Neuronal stem cell (in vitro differentiated cells): Measurements from ENCODE around the gene BMPER.
A peak's percentile ranks its signal among the peaks of the same experiment; 100 is the strongest.

ENCODE experiments used
- DNase-seq: peaks from one replicate; pipeline ENCODE4 v3.0.0-alpha.2; 2013; ENCODE audit warnings: low spot score
- H2AFZ ChIP-seq: one replicate; pipeline ENCODE4 v1.6.1; 2013; ENCODE audit warnings: mild to moderate bottlenecking, low read length, inconsistent platforms
- H2AK5ac ChIP-seq: 2 replicates; pipeline ENCODE4 v1.6.1; 2013; ENCODE audit warnings: low read depth, mild to moderate bottlenecking, inconsistent platforms, low read length, moderate library complexity, mixed read lengths
- H2BK120ac ChIP-seq: 2 replicates; pipeline ENCODE4 v1.6.1; 2013; ENCODE audit warnings: low read depth, mild to moderate bottlenecking, inconsistent platforms, low read length, moderate library complexity, mixed read lengths
- H2BK12ac ChIP-seq: one replicate; pipeline ENCODE4 v1.6.1; 2013; ENCODE audit warnings: low read length, inconsistent platforms
- H2BK15ac ChIP-seq: 2 replicates; pipeline ENCODE4 v1.6.1; 2013; ENCODE audit warnings: mild to moderate bottlenecking, low read length, inconsistent platforms, mixed read lengths
- H2BK5ac ChIP-seq: one replicate; pipeline ENCODE4 v1.6.1; 2013; ENCODE audit warnings: inconsistent platforms, mild to moderate bottlenecking, low read length, moderate library complexity
- H3K14ac ChIP-seq: one replicate; pipeline ENCODE4 v1.6.1; 2013; ENCODE audit warnings: low read length, inconsistent platforms
- H3K18ac ChIP-seq: 2 replicates; pipeline ENCODE4 v1.6.1; 2013; ENCODE audit warnings: low read length, inconsistent platforms
- H3K23ac ChIP-seq: 2 replicates; pipeline ENCODE4 v1.6.1; 2013; ENCODE audit warnings: low read depth, mild to moderate bottlenecking, mixed read lengths, low read length, inconsistent platforms; ENCODE audit not compliant: poor library complexity
- H3K27ac ChIP-seq: replicated peaks from 3 replicates; pipeline ENCODE4 v1.5.1; 2013; ENCODE audit warnings: low read length, inconsistent platforms
- H3K27me3 ChIP-seq, 3 experiments: 2 replicates each; pipeline ENCODE4 v1.6.1; 2013; ENCODE audit warnings: low read length in 3 of 3, mild to moderate bottlenecking in 2 of 3, inconsistent platforms in 1 of 3, low read depth in 1 of 3, mixed read lengths in 1 of 3, moderate library complexity in 1 of 3; ENCODE audit not compliant: control insufficient read depth in 3 of 3, insufficient read depth in 3 of 3
- H3K36me3 ChIP-seq, 2 donors: replicated peaks in 1 of 2; 2 replicates each; pipeline ENCODE4 v1.6.1; 2013; ENCODE audit warnings: low read length in 2 of 2; ENCODE audit not compliant: control insufficient read depth in 2 of 2, insufficient read depth in 2 of 2
- H3K4ac ChIP-seq: 2 replicates; pipeline ENCODE4 v1.6.1; 2013; ENCODE audit warnings: inconsistent platforms, mild to moderate bottlenecking, low read length, moderate library complexity
- H3K4me1 ChIP-seq, 2 donors: 1 replicate in 1 of 2; 2 replicates in 1 of 2; pipeline ENCODE4 v1.6.1; 2013; ENCODE audit warnings: low read length in 2 of 2, low read depth in 1 of 2; ENCODE audit not compliant: control insufficient read depth in 2 of 2, insufficient read depth in 1 of 2
- H3K4me2 ChIP-seq: one replicate; pipeline ENCODE4 v1.6.1; 2013; ENCODE audit warnings: mild to moderate bottlenecking, low read length, inconsistent platforms; ENCODE audit not compliant: insufficient read depth, poor library complexity, severe bottlenecking
- H3K4me3 ChIP-seq, 2 donors: 2 replicates each; pipeline ENCODE4 v1.5.1; 2013; ENCODE audit warnings: low read length in 2 of 2, mild to moderate bottlenecking in 2 of 2, inconsistent platforms in 1 of 2, moderate library complexity in 1 of 2
- H3K79me1 ChIP-seq: one replicate; pipeline ENCODE4 v1.6.1; 2013; ENCODE audit warnings: low read depth, mild to moderate bottlenecking, inconsistent platforms, low read length, moderate library complexity
- H3K9ac ChIP-seq: one replicate; pipeline ENCODE4 v1.6.1; 2013; ENCODE audit warnings: mild to moderate bottlenecking, low read depth, low read length, inconsistent platforms; ENCODE audit not compliant: poor library complexity
- H3K9me3 ChIP-seq, 2 donors: replicated peaks in 1 of 2; 2 replicates each; pipeline versions ENCODE3 to v1.6.1; 2013; ENCODE audit warnings: low read length in 2 of 2, mild to moderate bottlenecking in 2 of 2, inconsistent platforms in 1 of 2, low read depth in 1 of 2, mixed read lengths in 1 of 2, moderate library complexity in 1 of 2; ENCODE audit not compliant: control insufficient read depth in 2 of 2, insufficient read depth in 1 of 2
- H4K8ac ChIP-seq: one replicate; pipeline ENCODE4 v1.6.1; 2013; ENCODE audit warnings: low read depth, mild to moderate bottlenecking, inconsistent platforms, low read length, moderate library complexity
- H4K91ac ChIP-seq: one replicate; pipeline ENCODE4 v1.6.1; 2013; ENCODE audit warnings: low read length, low read depth, mild to moderate bottlenecking, inconsistent platforms; ENCODE audit not compliant: poor library complexity
- WGBS, 2 donors: extraction: QIAGEN DNeasy Blood & Tissue Kit; methylation state at CpG; one replicate each; pipeline ENCODE4 v1.1.7; 2013; ENCODE audit warnings: missing lambda C conversion rate in 2 of 2, mixed read lengths in 1 of 2; ENCODE audit not compliant: insufficient read length in 2 of 2, insufficient replicate concordance in 1 of 2; ENCODE audit errors: extremely low coverage in 2 of 2; 5-methylcytosine and 5-hydroxymethylcytosine counted together

Gene BMPER

GRCh38 chr7:34086064-34086463 is 180.7 kb downstream of the BMPER start:
- H3K4ac ChIP-seq = no peak overlapping the region
- H3K36me3 ChIP-seq = no peaks in the 10 kb centered on the region
- no peak for DNase-seq
- no peak overlapping the region for H4K91ac ChIP-seq
- H2BK5ac ChIP-seq = no peak overlapping the region
- no peak overlapping the region for H2BK120ac ChIP-seq
- H2AFZ ChIP-seq = no peak overlapping the region
- H3K4me1 ChIP-seq = no peaks in the 10 kb centered on the region
- H3K27me3 ChIP-seq = no peaks in the 10 kb centered on the region
- no peak overlapping the region for H3K9ac ChIP-seq
- no peaks in the 10 kb centered on the region for H3K9me3 ChIP-seq
- H3K14ac ChIP-seq = no peak overlapping the region
- H3K79me1 ChIP-seq = no peaks in the 10 kb centered on the region
- H2AK5ac ChIP-seq = no peak overlapping the region
- no peak overlapping the region for H3K23ac ChIP-seq
- no peak overlapping the region for H2BK12ac ChIP-seq
- H3K4me3 ChIP-seq = no peak overlapping the region
- H4K8ac ChIP-seq = no peak overlapping the region
- H3K4me2 ChIP-seq = no peak overlapping the region
- WGBS, 2 donors = no CpG with 5 or more reads among the region's 5 CpGs
- H2BK15ac ChIP-seq = no peak overlapping the region
- no peak overlapping the region for H3K27ac ChIP-seq
- H3K18ac ChIP-seq = no peak overlapping the region

GRCh38 chr7:34086981-34087380 is 181.6 kb downstream of the BMPER start:
- Histone ChIP-seq H3K27ac (no peak overlapping the region), H4K91ac (no peak overlapping the region), H2BK12ac (no peak overlapping the region), H3K9me3 (no peaks in the 10 kb centered on the region), H3K23ac (no peak overlapping the region), H2AK5ac (no peak overlapping the region), H3K14ac (no peak overlapping the region), H3K79me1 (no peaks in the 10 kb centered on the region), H3K9ac (no peak overlapping the region), H2BK15ac (no peak overlapping the region), H2AFZ (no peak overlapping the region), H3K36me3 (no peaks in the 10 kb centered on the region), H2BK120ac (no peak overlapping the region), H3K27me3 (no peaks in the 10 kb centered on the region), H3K4ac (no peak overlapping the region), H3K4me2 (no peak overlapping the region), H3K4me1 (no peaks in the 10 kb centered on the region), H3K18ac (no peak overlapping the region), H3K4me3 (no peak overlapping the region), H2BK5ac (no peak overlapping the region), H4K8ac (no peak overlapping the region)
- WGBS, 2 donors = no CpG with 5 or more reads among the region's 5 CpGs
- no peak for DNase-seq

GRCh38 chr7:34087892-34088891 is 182.9 kb downstream of the BMPER start:
- Histone ChIP-seq H3K79me1 (no peaks in the 10 kb centered on the region), H3K4me2 (no peak overlapping the region), H2AFZ (no peak overlapping the region), H3K4ac (no peak overlapping the region), H3K14ac (no peak overlapping the region), H3K9me3 (peaks cover 0 to 2% of the 10 kb centered on the region in 2 donors), H2BK12ac (no peak overlapping the region), H3K27ac (no peak overlapping the region), H3K27me3 (no peaks in the 10 kb centered on the region), H2BK5ac (no peak overlapping the region), H3K18ac (no peak overlapping the region), H2BK15ac (no peak overlapping the region), H4K8ac (no peak overlapping the region), H3K23ac (no peak overlapping the region), H3K4me1 (no peaks in the 10 kb centered on the region), H3K9ac (no peak overlapping the region), H4K91ac (no peak overlapping the region), H3K4me3 (no peak overlapping the region), H2BK120ac (no peak overlapping the region), H3K36me3 (no peaks in the 10 kb centered on the region), H2AK5ac (no peak overlapping the region)
- peak; percentile 32 for DNase-seq
- no CpG with 5 or more reads among the region's 10 CpGs for WGBS, 2 donors

GRCh38 chr7:34090816-34091215 is 185.5 kb downstream of the BMPER start:
- Histone ChIP-seq H3K4me2 (no peak overlapping the region), H3K27me3 (no peaks in the 10 kb centered on the region), H3K27ac (no peak overlapping the region), H2BK5ac (no peak overlapping the region), H3K36me3 (no peaks in the 10 kb centered on the region), H3K9ac (no peak overlapping the region), H3K9me3 (peaks cover 0 to 2% of the 10 kb centered on the region in 2 donors), H4K8ac (no peak overlapping the region), H3K23ac (no peak overlapping the region), H3K14ac (no peak overlapping the region), H3K4me3 (no peak overlapping the region), H3K18ac (no peak overlapping the region), H2AFZ (no peak overlapping the region), H4K91ac (no peak overlapping the region), H2BK15ac (no peak overlapping the region), H3K4me1 (no peaks in the 10 kb centered on the region), H3K4ac (no peak overlapping the region), H2BK12ac (no peak overlapping the region), H3K79me1 (no peaks in the 10 kb centered on the region), H2AK5ac (no peak overlapping the region), H2BK120ac (no peak overlapping the region)
- no peak for DNase-seq
- WGBS, 2 donors = no CpG with 5 or more reads among the region's 5 CpGs
